RWPE2 (cell line): ENCODE measurements around the gene SCLT1.

Experiments
- ATAC-seq: fragments of 200-7000 bp; cut with Tn5 transposase; 3 replicates; pipeline ENCODE4 v1.9.1; 2021; ENCODE audit warnings: low read depth
- DNase-seq: peaks from one replicate; pipeline ENCODE4 v3.0.0-alpha.2; 2020; ENCODE audit warnings: low spot score
- H3K27ac ChIP-seq: fragments of 450-650 bp; 2 replicates; pipeline ENCODE4 v1.5.1; 2017; ENCODE audit warnings: mild to moderate bottlenecking; ENCODE audit not compliant: poor library complexity, severe bottlenecking
- H3K27me3 ChIP-seq: fragments of 250-450 bp; sonication (Bioruptor Pico); 2 replicates; pipeline ENCODE4 v1.5.1; 2021; ENCODE audit warnings: mild to moderate bottlenecking, moderate library complexity; ENCODE audit not compliant: insufficient read depth, poor library complexity, severe bottlenecking
- H3K36me3 ChIP-seq: fragments of 250-450 bp; sonication (Bioruptor Pico); 2 replicates; pipeline ENCODE4 v1.5.1; 2020; ENCODE audit warnings: low read depth, mild to moderate bottlenecking, moderate library complexity
- H3K4me1 ChIP-seq: fragments of 250-450 bp; sonication (Bioruptor Pico); 2 replicates; pipeline ENCODE4 v1.5.1; 2021; ENCODE audit warnings: mild to moderate bottlenecking, moderate library complexity; ENCODE audit not compliant: insufficient read depth, poor library complexity, severe bottlenecking
- H3K4me3 ChIP-seq: fragments of 250-450 bp; sonication (Bioruptor Pico); 2 replicates; pipeline ENCODE4 v1.5.1; 2021; ENCODE audit warnings: mild to moderate bottlenecking, moderate library complexity; ENCODE audit not compliant: severe bottlenecking
- H3K9me3 ChIP-seq: fragments of 250-450 bp; sonication (Bioruptor Pico); 2 replicates; pipeline ENCODE4 v1.5.1; 2021; ENCODE audit warnings: mild to moderate bottlenecking, moderate library complexity; ENCODE audit not compliant: severe bottlenecking
- TF ChIP-seq, protein P1 (sequence below): fragments of 450-650 bp; IDR thresholded peaks from one replicate; pipeline ENCODE4 v1.5.1; 2017; ENCODE audit warnings: mild to moderate bottlenecking, moderate library complexity; ENCODE audit not compliant: poor library complexity, severe bottlenecking

Gene SCLT1

DNA sequence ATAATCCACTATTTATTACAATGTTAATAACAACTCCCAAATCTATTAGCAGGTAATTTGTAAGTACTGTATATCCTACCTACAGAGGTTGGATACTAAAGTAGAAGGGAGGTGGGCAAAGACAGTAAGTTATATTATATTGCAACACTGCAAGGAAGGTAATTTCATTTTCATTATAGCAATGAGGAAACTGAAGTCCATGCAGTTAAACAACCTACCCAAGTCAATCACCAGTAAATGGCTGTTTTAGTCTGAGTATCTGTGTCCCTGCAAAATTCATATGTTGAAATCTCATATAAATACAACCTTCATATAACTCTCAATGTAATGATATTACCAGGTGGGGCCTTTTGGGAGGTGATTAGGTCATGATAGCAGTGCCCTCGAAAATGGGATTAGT lies 114.4 kb downstream of the SCLT1 start:
- TF ChIP-seq, protein P1, sequence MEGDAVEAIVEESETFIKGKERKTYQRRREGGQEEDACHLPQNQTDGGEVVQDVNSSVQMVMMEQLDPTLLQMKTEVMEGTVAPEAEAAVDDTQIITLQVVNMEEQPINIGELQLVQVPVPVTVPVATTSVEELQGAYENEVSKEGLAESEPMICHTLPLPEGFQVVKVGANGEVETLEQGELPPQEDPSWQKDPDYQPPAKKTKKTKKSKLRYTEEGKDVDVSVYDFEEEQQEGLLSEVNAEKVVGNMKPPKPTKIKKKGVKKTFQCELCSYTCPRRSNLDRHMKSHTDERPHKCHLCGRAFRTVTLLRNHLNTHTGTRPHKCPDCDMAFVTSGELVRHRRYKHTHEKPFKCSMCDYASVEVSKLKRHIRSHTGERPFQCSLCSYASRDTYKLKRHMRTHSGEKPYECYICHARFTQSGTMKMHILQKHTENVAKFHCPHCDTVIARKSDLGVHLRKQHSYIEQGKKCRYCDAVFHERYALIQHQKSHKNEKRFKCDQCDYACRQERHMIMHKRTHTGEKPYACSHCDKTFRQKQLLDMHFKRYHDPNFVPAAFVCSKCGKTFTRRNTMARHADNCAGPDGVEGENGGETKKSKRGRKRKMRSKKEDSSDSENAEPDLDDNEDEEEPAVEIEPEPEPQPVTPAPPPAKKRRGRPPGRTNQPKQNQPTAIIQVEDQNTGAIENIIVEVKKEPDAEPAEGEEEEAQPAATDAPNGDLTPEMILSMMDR: no peak
- Histone ChIP-seq H3K36me3 (no peaks in the 10 kb centered on the region; the same call in 1 of the 2 replicates), H3K4me3 (no peak overlapping the region), H3K4me1 (peaks cover 11% of the 10 kb centered on the region), H3K9me3 (no peaks in the 10 kb centered on the region), H3K27me3 (no peaks in the 10 kb centered on the region), H3K27ac (no peak overlapping the region)
- no peak for ATAC-seq
- DNase-seq: no peak

DNA sequence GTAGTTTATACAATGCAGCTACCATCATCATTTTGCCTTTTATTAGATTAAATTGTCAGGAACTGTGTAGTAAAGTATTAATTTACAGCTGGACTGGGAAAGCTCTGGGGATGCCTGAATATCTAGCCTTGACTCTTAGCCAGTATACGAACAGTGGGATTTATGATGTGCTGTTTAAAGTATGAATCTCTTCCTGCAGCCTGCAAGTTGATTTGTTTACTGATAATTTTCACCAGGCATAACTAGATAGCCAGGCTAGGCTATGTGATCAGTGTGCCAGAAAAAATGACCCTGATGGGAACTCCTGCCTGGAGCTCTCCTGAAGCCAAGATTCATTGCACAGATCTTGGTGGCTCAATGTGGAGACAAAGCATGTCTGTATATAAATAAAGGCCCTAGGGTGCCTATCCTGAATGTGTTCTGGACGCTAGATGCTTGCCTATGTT lies 119.2 kb downstream of the SCLT1 start:
- ATAC-seq: no peak
- H3K4me1 ChIP-seq: no peaks in the 10 kb centered on the region
- no peak for DNase-seq
- no peaks in the 10 kb centered on the region for H3K9me3 ChIP-seq
- H3K4me3 ChIP-seq: no peak overlapping the region
- no peaks in the 10 kb centered on the region for H3K27me3 ChIP-seq
- peaks cover 11% of the 10 kb centered on the region; the same call in 1 of the 2 replicates for H3K36me3 ChIP-seq
- no peak overlapping the region for H3K27ac ChIP-seq
- TF ChIP-seq, protein P1: no peak

DNA sequence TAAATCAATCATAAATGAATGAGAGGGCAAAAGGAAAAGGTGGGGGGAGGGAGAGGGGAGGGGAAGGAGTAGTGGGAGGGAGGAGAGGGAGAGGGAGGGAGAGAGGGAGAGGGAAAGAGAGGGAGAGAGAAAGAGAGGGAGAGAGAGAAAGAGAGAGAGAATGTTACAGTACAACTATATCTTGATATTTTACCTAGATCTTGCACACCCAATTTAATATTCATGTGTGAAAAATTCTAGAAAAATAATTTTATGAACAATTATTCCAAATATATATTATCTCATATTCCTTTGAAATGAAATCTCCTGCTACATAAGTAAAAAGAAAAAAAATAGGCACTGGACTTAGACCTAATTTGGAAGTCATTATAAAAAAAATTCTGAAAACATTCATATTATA lies 120.0 kb downstream of the SCLT1 start:
- DNase-seq (no peak), ATAC-seq (no peak)
- Histone ChIP-seq H3K27ac (no peak overlapping the region), H3K9me3 (no peaks in the 10 kb centered on the region), H3K4me3 (no peak overlapping the region), H3K4me1 (no peaks in the 10 kb centered on the region), H3K36me3 (peaks cover 15% of the 10 kb centered on the region; the same call in 1 of the 2 replicates), H3K27me3 (no peaks in the 10 kb centered on the region)
- TF ChIP-seq, protein P1: no peak

DNA sequence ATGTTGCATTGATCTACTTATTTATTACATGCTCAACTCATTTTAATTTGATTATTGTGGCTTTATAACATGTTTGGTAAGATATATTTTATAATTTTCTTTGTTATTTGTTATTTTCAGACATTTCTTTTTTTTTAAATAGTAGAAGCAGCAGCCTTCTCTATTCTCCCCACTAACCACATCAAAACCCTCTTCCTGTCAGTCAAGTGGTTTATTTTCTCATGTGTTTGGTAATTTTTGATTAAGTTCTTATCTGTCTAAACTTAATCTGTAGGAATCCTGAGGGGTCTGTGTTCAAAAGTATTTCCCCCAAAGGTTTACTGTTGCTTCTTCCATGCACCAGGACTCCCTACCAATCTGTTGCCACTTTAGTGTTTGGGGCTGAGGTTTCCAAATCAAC lies 131.9 kb downstream of the SCLT1 start:
- Histone ChIP-seq H3K27me3 (no peaks in the 10 kb centered on the region), H3K27ac (no peak overlapping the region), H3K9me3 (no peaks in the 10 kb centered on the region), H3K4me1 (no peaks in the 10 kb centered on the region), H3K36me3 (peaks cover 3% of the 10 kb centered on the region; the same call in 1 of the 2 replicates), H3K4me3 (no peak overlapping the region)
- DNase-seq (no peak), ATAC-seq (no peak)
- TF ChIP-seq, protein P1: no peak

DNA sequence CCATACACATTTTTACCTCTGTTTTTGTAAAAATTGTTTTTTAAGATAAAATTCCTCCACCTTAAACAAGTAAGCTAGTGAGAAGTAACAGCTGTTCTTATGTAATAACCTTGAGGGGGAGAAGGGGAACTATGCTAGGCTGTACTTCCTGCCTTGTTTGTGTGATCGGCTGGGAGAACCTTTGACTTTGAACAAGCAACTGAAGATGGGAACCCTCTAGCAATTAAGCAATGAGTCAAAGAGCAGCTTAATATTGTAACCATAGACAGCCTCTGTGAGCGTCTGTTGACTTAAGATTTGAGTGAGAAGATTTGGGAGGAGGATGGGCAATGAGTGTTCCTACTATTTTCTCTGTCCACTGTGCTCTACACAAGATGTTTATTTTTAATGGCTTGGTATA lies 135.1 kb downstream of the SCLT1 start:
- Histone ChIP-seq H3K36me3 (peaks cover 6% of the 10 kb centered on the region; the same call in 1 of the 2 replicates), H3K27me3 (no peaks in the 10 kb centered on the region), H3K4me3 (no peak overlapping the region), H3K4me1 (no peaks in the 10 kb centered on the region), H3K9me3 (no peaks in the 10 kb centered on the region), H3K27ac (no peak overlapping the region)
- ATAC-seq (no peak), DNase-seq (no peak)
- TF ChIP-seq, protein P1: no peak
